Gastrocnemius medialis (tissue), 4 donors: ENCODE results near the gene WDR37. TPM values are rescaled to one million over a fixed set of nuclear protein-coding genes. Genes with fewer than 3 reads are reported as not detected.

Source experiments
- ATAC-seq, 2 donors: fragments of 150-250 bp; one replicate each; pipeline ENCODE4 v1.9.1; 2016
- DNase-seq, 2 donors: peaks; one replicate each; pipeline ENCODE4 v3.0.0-alpha.2; 2019
- H3K27ac ChIP-seq, 4 donors: fragments of 200-600 bp; sonication (generic); 1 replicate in 1 of 4; 2 replicates in 3 of 4; pipeline ENCODE4 v1.5.1; 2016 to 2018; ENCODE audit warnings: mild to moderate bottlenecking in 2 of 4, moderate library complexity in 1 of 4
- H3K27me3 ChIP-seq, 3 donors: fragments of 200-600 bp; sonication (generic) in 2 of 3; 1 replicate in 1 of 3; 2 replicates in 2 of 3; pipeline versions ENCODE4 v1.5.1 to v1.6.0; 2016 to 2019; ENCODE audit warnings: mild to moderate bottlenecking in 1 of 3, moderate library complexity in 1 of 3
- H3K36me3 ChIP-seq, 2 donors: fragments of 200-600 bp; sonication (generic) in 1 of 2; one replicate each; pipeline ENCODE4 v1.5.1; 2017 to 2018
- H3K4me1 ChIP-seq, 2 donors: fragments of 200-600 bp; sonication (generic) in 1 of 2; one replicate each; pipeline ENCODE4 v1.5.1; 2016 to 2017; ENCODE audit warnings: mild to moderate bottlenecking in 2 of 2
- H3K4me3 ChIP-seq, 4 donors: fragments of 200-600 bp; sonication (generic) in 3 of 4; 1 replicate in 1 of 4; 2 replicates in 3 of 4; pipeline ENCODE4 v1.5.1; 2016 to 2019; ENCODE audit warnings: mild to moderate bottlenecking in 2 of 4
- H3K9me3 ChIP-seq, 3 donors: fragments of 200-600 bp; sonication (generic) in 2 of 3; 1 replicate in 1 of 3; 2 replicates in 2 of 3; pipeline ENCODE4 v1.5.1; 2016 to 2019
- CTCF ChIP-seq, 5 experiments: fragments of 450-650 bp in 3 of 5; fragments of 200-600 bp in 2 of 5; sonication (generic) in 2 of 5; IDR thresholded peaks in 4 of 5; conservative IDR thresholded peaks in 1 of 5; 1 replicate in 4 of 5; 2 replicates in 1 of 5; pipeline ENCODE4 v1.5.1; 2016 to 2019; ENCODE audit warnings: antibody characterized with exemption in 5 of 5, mild to moderate bottlenecking in 3 of 5, moderate library complexity in 3 of 5
- POLR2A ChIP-seq, 2 donors: fragments of 450-650 bp; IDR thresholded peaks; one replicate each; pipeline ENCODE4 v1.6.1; 2017; ENCODE audit warnings: antibody characterized with exemption in 2 of 2, mild to moderate bottlenecking in 2 of 2, moderate library complexity in 2 of 2
- in situ Hi-C, 4 donors: fragments of 200-750 bp; cut with MboI; loops; one replicate each; pipeline versions ENCODE4 v1.15.0 to v1.8.0; 2017; ENCODE audit warnings: low sequenced_read_pairs in 4 of 4
- intact Hi-C: fragments of 100-400 bp; cut with DNase I; formaldehyde crosslinking; loops from one replicate; pipeline ENCODE4 v1.15.1; 2023; ENCODE audit warnings: low total_unique reads
- total RNA-seq, 4 donors: library from RNA; depleted of rRNA; stranded (reverse); fragments of >200 nt; gene quantifications; one replicate each; pipeline versions ENCODE4 v1.1.0 to v1.2.3, GENCODE V29; 2016

The WDR37 gene
- total RNA-seq, 4 donors from 2014 or later: 18.4 to 26.2 (median 23.2) TPM

GRCh38 chr10:1138529-1138928 is 82.3 kb downstream of the WDR37 start:
- no peaks in the 10 kb centered on the region for H3K36me3 ChIP-seq
- no peaks in the 10 kb centered on the region for H3K4me1 ChIP-seq
- intact Hi-C loops: no loop called here
- ATAC-seq (no peak), DNase-seq (no peak)
- in situ Hi-C loops: no loop called here
- no peaks in the 10 kb centered on the region for H3K9me3 ChIP-seq
- TF ChIP-seq POLR2A (IDR thresholded peaks at IDR 0.05): no peak
- TF ChIP-seq CTCF (IDR thresholded peaks at IDR 0.05 in 4 of 5, conservative IDR thresholded peaks at IDR 0.05 in 1 of 5): no peak
- no peaks in the 10 kb centered on the region for H3K27me3 ChIP-seq
- no peak overlapping the region for H3K27ac ChIP-seq
- H3K4me3 ChIP-seq: no peak overlapping the region

DNA sequence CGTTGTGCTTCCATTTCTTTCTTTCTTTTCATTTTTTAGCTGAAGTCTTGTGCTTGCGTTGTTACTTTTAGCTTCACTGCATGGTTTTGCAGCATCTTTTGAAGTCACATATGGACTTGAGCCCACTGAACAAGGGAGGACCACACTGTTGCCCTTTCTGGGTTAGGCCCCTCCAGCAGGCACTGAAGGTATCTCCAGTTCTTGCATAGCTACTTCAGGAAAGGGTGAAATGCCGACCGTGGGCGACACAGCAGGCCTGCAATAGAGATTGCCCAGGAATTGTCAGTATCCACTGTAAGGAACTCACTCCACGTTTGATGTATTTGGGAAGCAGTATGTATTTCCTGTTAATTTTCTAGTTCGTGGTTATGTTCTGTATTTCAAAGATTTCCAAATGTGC is 85.1 kb downstream of the WDR37 start:
- no peaks in the 10 kb centered on the region for H3K27me3 ChIP-seq
- intact Hi-C loops (no loop called here), in situ Hi-C loops (no loop called here)
- H3K27ac ChIP-seq: no peak overlapping the region
- no peaks in the 10 kb centered on the region for H3K4me1 ChIP-seq
- no peak for DNase-seq
- H3K9me3 ChIP-seq: peaks cover 0 to 8% (median 0%) of the 10 kb centered on the region in 3 donors
- H3K36me3 ChIP-seq: no peaks in the 10 kb centered on the region
- TF ChIP-seq CTCF (IDR thresholded peaks at IDR 0.05 in 4 of 5, conservative IDR thresholded peaks at IDR 0.05 in 1 of 5): no peak
- TF ChIP-seq POLR2A (IDR thresholded peaks at IDR 0.05): no peak
- H3K4me3 ChIP-seq: no peak overlapping the region
- ATAC-seq: no peak

- no peaks in the 10 kb centered on the region for H3K4me1 ChIP-seq
- in situ Hi-C loops (no loop called here), intact Hi-C loops (no loop called here)
- TF ChIP-seq CTCF (IDR thresholded peaks at IDR 0.05 in 4 of 5, conservative IDR thresholded peaks at IDR 0.05 in 1 of 5) (no peak), POLR2A (IDR thresholded peaks at IDR 0.05) (no peak)
- no peak for ATAC-seq
- no peak overlapping the region for H3K4me3 ChIP-seq
- H3K36me3 ChIP-seq: no peaks in the 10 kb centered on the region
- no peaks in the 10 kb centered on the region for H3K27me3 ChIP-seq
- no peak for DNase-seq
- H3K9me3 ChIP-seq: peaks cover 0 to 11% (median 0%) of the 10 kb centered on the region in 3 donors
- H3K27ac ChIP-seq: no peak overlapping the region
These were observed 85.5 kb downstream of the WDR37 start for GRCh38 chr10:1141701-1142100.

GRCh38 chr10:1142596-1142995 is 86.4 kb downstream of the WDR37 start:
- Histone ChIP-seq H3K4me3 (no peak overlapping the region), H3K27ac (no peak overlapping the region), H3K9me3 (peaks cover 0 to 11% (median 0%) of the 10 kb centered on the region in 3 donors), H3K27me3 (no peaks in the 10 kb centered on the region), H3K36me3 (no peaks in the 10 kb centered on the region), H3K4me1 (no peaks in the 10 kb centered on the region)
- no peak for TF ChIP-seq CTCF (IDR thresholded peaks at IDR 0.05 in 4 of 5, conservative IDR thresholded peaks at IDR 0.05 in 1 of 5)
- ATAC-seq (no peak), DNase-seq (no peak)
- in situ Hi-C loops (no loop called here), intact Hi-C loops (no loop called here)

GRCh38 chr10:1147810-1148209 is 91.6 kb downstream of the WDR37 start:
- in situ Hi-C loops: no loop called here
- no peaks in the 10 kb centered on the region for H3K36me3 ChIP-seq
- no peak for DNase-seq
- no peaks in the 10 kb centered on the region for H3K4me1 ChIP-seq
- H3K4me3 ChIP-seq: no peak overlapping the region
- H3K9me3 ChIP-seq: peaks cover 0 to 11% (median 0%) of the 10 kb centered on the region in 3 donors
- intact Hi-C loops: no loop called here
- H3K27ac ChIP-seq: no peak overlapping the region
- ATAC-seq: no peak
- no peaks in the 10 kb centered on the region for H3K27me3 ChIP-seq
- TF ChIP-seq CTCF (IDR thresholded peaks at IDR 0.05 in 4 of 5, conservative IDR thresholded peaks at IDR 0.05 in 1 of 5) (no peak), POLR2A (IDR thresholded peaks at IDR 0.05) (no peak)
